Sigmoid colon (tissue), 3 donors: ENCODE results near the gene F8.

ENCODE experiments used
- CTCF ChIP-seq, 4 experiments: fragments of 450-650 bp in 3 of 4; fragments of 200-600 bp in 1 of 4; IDR thresholded peaks; one replicate each; pipeline ENCODE4 v1.5.1; 2016 to 2019; ENCODE audit warnings: antibody characterized with exemption in 4 of 4, mild to moderate bottlenecking in 3 of 4, moderate library complexity in 2 of 4
- POLR2A ChIP-seq, 2 donors: fragments of 450-650 bp; IDR thresholded peaks; one replicate each; pipeline ENCODE4 v1.6.1; 2016; ENCODE audit warnings: antibody characterized with exemption in 2 of 2, mild to moderate bottlenecking in 2 of 2, moderate library complexity in 2 of 2

GRCh38 chrX:154815274-154815818, 207.2 kb downstream of the F8 start:
- TF ChIP-seq CTCF (IDR thresholded peaks at IDR 0.05) (no peak), POLR2A (IDR thresholded peaks at IDR 0.05) (no peak)
